T follicular helper cell (primary cell): ENCODE results near the gene SWAP70.

Source experiments
- DNase-seq: peaks from one replicate; pipeline ENCODE4 v3.0.0-alpha.2; 2020; ENCODE audit warnings: low read depth

SWAP70 gene

DNA sequence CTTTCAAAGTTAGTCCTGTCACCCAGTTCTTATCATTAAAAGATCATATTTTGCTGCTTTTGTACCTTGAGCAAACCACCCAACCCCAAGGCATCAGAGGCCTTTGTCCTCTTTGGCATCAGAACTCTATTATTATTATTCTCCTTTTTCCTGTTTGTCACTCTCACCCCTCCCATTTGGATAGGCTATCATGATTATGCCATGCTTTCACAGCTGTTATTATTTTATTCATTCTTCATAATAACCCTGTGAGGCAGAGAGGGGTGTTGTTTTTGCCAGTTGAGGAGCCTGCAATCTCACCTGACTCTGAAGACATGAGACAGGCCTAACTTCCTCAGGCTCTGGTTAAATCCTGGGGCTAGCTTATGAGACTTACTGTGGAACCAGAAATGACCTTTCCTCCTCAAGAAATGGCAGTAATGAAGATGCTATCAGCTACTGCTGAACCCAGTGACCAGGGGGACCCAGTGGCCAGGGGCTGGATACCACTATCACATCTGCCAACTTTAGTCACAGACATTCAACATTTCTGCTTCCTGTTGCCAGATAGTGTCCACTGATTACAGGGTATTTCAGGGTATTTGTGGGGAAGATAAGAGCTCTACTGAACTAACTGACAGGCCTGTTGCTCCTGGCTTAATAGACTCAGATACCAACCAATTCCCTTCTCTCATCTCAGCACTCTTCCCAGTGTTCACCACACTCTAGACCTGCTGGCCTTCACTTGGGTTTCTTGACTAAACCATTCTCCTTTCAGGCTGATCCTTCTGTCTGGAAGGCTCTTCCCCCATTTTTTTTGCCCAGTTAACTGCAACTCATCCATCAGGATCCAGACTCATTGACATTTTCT is 11.8 kb upstream of the SWAP70 start:
- no peak for DNase-seq

DNA sequence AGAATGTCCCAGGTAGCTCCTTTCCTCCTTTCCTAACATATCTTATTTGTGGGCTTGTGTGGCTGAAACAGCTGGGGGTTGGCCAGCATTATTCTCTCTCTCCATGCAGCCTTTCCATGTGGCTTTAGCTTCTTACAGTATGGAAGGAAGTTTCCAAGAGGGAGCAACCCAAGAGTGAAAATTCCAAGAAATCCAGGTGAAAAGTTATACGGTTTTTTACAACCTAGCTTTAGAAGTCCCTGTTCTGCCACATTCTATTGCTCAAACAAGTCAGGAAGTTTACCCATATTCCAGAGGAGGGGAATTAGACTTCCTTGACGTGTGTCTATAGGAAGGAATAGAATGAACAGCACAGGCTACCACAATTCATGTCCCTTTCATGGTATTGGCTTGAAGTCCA is 10.0 kb upstream of the SWAP70 start:
- DNase-seq = no peak

DNA sequence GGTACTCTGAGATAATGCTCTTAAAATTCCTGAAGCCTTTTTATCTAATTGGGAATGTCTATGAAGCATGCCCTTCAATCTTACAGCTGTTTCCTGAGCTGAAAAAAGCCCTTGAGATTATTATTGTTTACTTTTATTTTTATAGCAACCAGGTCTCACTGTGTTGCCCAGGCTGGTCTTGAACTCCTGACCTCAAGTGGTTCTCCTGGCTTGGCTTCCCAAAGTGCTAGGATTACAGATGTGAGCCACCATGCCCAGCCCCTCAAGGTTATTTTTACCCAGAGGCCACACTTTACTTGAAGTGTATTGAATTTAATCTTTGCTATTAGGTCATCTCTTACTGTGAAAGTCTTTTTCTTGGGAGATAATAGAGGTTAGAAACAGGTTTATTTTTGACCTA is 7.0 kb upstream of the SWAP70 start:
- no peak for DNase-seq

DNA sequence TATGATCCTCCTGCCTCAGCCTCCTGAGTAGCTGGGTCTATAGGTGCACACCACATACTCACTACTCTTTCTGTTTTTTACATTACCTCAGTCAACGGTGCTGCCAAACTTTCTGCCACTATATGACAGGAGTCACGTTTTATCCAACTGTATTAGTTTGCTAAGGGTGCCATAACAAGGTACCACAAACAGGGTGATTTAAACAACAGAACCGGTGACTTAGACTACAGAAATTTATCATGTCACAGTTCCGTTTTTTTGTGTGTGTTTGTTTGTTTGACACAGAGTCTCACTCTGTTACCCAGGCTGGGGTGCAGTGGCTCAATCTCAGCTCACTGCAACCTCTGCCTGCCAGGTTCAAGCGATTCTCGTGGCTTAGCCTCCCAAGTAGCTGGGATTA is 6.3 kb upstream of the SWAP70 start:
- DNase-seq = no peak

DNA sequence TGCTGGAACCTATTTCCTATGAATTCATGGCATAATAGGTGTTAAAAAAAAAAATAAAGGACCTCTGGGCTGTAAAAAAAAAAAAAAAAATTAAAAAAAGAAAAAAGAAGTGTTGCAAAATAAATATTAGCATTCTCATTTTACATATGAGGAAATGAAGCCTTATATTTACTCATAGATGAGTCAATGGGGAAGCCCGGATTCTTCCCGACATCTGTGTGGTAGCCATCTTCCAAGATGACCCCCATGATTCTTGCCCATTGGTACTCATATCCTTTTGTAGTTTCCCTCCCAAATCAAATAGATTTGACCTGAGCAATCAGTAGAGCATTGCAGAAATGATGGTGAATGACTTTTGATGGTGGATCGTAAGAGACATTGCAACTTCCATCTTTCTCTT is 3.0 kb upstream of the SWAP70 start:
- no peak for DNase-seq

DNA sequence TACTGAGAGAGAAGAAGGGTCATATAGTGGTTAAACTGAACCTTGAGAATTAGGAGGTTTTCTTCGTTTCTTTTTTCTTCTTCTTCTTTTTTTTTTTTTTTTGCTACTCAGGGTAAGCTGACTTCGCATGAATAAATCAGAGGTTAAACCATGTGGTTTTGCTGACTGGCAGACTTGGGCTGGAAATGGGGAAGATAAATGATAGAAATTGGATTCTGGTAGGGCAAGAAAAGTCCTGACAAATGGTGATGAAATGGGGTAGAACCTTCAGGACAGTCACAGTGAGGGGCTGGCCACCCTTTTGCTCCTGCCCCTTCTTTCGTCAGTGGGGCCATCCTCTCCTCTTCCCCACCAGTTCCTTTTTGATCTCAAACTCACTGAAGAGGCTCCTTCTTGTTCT is 1.6 kb upstream of the SWAP70 start:
- DNase-seq = no peak

DNA sequence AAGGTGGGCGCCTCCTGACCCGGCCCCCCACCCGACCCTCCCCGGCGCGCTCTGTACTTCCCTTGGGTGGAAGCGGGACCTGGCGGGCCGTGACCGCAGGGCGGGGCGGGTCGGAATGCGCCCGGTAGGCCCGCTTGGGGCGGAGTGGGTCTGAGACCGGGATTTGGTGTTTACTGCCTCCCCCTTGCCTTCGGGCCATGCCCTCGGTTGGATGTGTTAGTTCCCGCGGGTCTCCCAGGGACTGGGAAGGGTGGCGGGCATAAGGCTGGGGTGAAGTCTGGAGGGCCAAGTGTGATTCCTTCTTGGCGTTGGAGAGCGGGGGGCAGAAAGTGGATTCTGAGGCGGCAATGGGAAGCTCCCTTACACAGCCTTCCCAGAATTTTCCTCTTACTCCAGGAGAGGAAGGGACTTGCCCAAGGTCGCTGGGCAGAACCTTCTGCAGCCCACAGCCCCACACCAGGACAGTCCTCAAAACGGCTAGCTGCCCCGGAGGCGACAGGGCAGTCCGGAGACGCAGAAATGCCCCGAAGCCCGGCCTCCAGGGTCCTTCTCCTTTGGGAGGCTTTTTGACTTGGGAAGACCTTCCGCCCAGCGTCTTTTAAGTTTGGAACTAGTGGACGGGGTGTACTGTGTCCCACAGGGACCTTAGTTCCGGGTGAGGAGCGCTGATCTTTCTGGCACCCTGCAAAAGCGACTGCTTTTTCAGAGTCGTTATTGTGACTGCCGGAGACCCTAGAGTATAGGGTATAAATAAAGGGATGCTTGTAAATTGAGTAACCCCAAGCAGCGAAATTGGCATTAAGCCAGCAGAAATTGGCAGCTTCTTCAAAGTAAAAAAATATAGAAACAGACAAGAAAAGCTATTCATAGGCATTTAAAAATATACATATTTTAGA is 647 bp downstream of the SWAP70 start:
- no peak for DNase-seq

DNA sequence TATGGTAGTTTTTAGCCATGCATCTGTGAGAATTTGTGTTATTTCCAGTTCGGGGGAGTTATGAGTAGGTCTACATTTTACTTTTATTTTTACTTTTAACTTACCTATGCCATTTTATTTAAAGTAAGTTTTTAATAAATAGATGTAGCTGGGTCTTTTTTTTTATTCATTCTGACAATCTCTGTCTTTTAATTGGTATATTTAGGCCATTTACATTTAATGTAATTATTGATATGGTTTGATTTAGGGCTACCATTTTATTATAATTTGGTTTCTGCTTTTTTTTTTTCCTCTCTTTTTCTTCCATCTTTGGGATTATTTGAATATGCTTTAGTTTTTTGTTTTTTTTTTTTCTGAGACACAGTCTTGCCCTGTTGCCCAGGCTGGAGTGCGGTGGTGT is 1.9 kb downstream of the SWAP70 start:
- no peak for DNase-seq

DNA sequence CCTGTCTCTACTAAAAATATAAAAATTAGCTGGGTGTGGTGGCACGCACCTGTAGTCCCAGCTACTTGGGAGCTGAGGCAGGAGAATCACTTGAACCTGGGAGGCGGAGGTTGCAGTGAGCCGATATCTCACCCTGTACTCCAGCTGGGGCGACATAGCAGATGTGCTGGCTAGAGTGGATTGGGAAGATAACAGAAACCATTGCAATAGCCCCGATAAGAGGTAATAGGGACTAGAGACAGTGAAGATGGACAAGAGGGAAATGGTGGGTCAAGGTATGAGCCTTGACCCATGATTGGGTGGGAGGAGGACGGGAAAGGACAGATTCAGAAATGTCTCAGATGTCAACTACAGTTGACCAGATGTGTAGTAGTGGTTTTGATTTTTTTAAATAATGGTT is 6.1 kb downstream of the SWAP70 start:
- no peak for DNase-seq

DNA sequence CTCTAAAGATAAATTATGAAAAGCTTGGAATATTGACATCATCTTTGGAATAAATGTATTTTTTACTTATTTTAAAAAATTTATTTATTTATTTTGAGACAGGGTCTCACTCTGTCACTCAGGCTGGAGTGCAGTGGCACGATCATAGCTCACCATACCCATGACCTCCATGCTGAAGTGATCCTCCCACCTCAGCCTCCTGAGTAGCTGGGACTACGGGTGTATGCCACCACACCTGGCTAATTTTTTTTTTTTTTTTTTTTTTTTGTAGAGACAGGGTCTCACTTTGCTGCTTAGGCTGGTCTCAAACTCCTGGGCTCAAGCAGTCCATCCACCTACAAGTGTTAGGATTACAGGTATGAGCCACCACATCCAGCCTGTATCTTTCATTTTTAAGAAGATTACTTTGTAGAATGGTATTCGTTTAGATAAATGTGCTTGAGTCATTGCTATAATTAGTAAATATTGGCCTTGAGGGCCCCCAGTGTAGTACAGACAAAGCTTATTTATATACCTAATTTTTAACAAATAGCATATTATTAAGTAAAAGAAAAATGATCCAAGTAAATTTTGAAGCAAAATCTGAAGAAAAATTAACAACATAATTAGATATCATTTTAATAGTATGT is 8.5 kb downstream of the SWAP70 start:
- DNase-seq = no peak

DNA sequence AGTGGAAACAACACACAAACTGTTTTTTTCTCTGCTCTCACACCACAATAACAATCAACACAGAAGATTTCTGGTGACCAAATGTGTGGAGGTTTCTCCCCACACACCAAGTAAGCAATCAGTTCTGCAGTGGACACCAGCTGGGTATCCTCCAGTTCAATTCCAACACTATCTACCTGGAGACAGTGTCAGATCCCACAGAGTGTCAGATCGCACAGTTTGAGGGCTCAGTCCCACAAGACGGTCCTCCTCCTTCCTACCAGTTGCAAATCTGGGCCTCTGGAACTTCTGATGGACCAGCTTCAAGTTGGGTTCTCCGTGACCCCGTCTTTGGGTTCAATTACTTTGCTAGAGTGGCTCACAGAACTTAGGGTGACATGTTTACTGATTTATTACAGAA is 9.0 kb downstream of the SWAP70 start:
- no peak for DNase-seq

DNA sequence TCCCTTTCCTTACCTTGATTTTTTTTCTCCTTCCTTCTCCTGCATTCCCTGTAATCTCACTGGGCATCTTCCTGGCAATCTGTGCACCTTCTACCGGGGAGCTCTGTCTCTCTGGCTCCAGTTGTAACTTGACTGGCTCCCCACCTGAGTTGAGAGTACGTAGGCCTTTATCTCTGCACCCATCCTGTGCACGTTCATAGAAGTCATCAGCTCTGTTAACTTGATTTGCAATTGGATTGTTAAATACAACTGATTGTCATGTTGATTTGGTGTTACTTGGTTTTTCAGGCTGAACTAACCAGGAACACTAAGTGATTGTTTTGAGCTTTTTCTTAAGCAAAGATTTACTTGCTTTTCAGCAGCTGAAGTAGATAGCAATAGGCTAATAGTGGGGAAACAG is 11.8 kb downstream of the SWAP70 start:
- DNase-seq = no peak

DNA sequence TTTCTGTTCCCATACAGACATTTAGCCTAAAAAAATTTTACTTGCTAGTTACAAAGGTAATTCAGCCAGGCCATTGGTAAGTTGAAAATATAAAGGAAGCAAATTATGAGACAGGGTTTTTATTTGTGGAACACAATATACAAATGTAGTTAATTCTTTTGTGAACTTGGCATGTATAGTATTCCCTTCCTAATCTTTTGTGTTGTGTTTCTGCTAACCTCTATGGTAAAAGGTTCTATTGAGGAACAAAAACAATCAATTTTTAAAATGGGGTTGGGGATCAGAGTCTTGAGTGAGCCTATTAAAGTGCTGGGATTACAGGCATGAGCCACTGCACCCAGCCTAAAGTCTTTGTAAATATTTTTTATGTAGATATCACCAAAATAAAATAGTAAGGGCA is 14.1 kb downstream of the SWAP70 start:
- no peak for DNase-seq

DNA sequence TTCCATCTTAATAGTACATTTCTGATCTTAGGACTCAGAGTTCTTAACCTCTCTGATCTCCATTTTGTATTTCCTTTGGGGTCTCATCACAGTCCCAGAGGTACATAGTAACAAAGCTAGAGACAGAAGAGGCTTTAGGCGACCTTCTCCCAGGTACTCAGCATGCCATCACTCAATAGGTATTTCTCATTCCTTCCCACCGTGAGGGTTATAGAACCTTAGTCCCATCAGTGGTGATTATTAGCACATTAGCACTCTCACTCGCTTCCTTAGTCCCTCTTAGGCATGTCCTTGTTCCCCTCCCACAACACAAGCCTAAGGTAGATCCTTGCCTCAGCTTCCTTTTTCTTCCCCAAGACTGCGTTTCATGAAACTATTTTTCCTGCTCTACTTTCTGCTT is 14.7 kb downstream of the SWAP70 start:
- no peak for DNase-seq

DNA sequence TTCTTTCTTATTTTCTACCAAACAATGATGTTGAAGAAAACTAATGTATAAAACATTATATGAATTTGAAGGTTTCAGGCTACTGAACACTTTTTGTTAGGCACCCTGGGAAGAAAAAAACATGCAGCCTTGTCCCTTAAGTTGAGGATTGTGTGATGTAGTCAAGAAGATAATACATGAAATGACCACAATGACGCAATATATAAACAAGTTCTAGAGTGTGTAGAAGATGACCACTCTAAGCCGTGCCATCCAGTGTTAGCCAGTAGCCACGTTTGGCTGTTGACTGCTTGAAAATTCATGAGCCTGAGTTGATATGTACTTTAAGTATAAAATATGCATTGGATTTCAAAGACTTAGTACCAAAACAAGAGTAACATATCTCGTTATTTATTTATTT is 16.2 kb downstream of the SWAP70 start:
- no peak for DNase-seq

DNA sequence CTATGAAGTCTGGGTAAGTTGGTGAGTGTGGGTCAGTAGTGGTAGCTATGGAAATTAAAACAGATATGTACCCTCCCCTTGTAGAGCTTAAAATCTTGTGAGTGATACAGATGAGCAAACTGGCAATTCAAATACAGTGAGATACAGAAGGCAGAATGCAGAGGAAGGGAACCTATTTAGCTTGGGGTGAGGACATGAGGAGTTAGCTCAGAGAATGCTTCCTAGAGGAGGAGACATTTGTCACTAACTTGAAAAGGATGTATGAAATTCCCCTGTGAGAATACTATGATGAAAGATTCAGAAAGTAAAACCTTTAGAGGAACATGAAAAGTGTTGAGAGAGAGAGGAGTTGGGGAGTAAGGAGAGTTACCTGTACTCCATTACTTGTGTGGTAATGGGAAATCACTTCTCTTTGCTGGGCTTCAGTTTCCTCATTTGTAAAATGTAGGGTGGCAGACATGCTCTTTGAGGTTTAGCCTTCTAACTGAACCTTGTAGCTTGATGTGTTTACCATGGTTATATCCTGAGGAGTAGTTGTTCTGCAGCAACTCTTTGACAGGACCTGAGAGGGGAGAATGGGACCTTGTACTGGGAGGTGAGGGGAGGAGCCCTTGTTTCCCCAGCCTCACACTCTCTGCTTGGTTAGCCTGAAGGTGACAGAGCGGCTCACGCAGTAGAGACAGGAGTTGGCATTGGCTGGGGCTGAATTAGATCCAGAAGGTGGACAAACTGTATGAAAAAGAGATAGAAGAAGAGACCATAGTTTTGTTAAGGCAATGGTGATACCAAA is 17.9 kb downstream of the SWAP70 start:
- DNase-seq = no peak

DNA sequence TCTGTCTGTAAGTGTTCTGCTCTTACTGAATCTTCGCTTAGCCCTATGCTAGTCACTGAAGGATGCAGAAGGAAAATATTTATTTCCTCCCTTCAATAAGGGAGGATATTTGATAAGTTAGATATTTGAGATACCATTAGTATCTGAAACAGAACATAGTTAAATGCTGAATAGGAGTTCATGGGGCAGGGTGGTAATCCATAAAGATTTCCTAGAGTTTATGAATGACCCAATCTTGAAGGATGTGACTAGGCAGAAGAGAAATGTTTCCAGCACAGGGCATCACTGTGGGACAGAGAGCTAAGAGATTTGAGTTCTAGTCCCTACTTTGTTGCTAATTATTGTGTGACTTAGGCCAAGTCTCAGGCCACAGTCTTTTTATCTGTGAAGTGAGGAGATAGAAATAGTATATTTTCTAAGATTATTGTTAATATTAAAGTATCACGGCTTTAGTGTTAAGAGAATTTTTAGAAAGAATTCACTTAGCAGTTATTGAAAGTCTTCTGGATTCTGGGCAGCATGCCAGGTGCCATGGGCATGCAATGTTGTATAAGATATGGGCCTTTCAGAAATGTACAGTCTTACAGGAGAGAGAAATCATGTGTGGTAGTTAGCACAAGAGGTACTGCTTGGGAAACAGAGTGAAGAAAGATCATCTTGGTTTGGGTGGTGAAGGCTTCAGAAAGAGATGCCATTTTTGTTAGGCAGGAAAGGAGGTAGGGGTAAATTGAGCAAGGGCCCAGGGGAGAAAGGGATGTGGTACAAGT is 24.0 kb downstream of the SWAP70 start:
- no peak for DNase-seq

DNA sequence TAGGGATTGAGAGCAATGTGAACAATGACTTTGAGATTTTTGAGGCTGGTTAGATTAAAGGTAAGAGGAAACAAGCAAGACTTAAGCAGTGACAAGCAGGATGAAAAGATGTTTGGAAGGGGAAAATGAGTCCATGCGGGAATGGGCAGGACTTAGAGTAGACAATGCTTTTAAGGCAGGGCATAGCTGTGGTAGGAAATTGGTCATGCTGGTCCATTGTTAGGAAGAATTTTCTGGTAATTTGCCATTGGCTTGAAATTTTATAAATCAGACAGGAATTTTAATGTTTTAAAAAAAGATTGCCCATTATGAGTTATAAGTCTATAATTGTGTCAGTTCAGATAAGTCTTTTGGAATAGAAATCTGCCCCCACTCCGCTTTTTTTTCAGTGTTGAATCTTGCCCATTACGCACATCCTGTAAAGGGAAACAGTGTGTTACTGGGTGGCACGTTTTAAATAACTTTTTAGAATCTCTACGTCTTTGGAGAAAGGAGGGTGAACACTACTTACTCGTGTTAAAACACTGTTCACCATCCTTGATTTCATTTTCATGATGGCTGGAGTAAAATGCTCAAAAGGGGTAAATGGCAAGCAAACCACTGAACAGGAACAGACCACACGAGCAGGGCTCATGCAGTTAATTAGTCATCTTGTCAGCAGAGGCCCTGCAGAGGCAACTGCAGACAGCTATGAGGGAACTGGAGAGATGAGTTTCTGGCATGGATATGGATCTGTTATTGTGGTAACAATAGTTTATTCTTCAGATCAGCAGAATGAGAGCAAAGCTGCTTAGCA is 25.0 kb downstream of the SWAP70 start:
- no peak for DNase-seq

DNA sequence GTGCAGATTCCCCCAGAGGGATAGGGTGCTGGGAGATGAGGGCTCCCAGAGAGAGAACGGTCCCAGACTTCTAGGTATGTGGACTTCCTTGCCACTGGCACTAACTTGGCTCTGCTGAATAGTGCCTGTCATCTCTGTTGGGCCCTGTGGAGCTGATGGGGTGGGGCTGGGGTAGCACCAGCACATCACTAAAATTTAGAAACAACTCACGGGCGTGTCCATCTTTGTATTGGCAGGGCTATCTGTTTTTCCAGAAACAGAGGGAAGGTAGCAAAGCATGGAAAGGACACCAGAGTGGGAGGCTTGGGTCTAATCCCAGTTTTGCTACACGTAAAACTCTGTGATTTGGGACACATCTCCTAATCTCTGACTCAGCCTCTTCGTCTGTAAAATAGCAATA is 25.8 kb downstream of the SWAP70 start:
- DNase-seq = no peak

DNA sequence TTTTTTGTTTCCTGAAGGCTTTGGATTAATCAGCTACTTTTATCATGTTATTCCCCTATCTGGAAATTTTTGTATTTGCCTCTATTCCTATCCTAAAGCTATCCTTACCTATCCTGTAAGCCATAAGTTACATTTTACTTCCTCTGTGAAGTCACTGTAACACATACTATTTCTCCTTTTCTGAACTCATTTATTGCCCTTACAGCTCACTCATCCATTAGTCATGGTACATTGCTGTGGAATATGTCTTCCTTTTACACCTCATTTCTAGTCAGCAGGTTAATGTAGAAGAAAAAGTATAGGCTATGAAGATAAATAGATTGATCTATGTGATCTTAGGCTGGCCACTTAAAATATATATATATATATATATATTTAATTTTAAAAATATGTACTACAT is 28.0 kb downstream of the SWAP70 start:
- no peak for DNase-seq
